Stimulated activated CD4-positive, alpha-beta T cell treated with anti-CD3 and anti-CD28 coated beads, Interleukin-12 subunit alpha, Interleukin-12 subunit beta, amount 100 ng/mL, for 4 hours (primary cell): ENCODE data around the gene CANT1.
"Not testable (repeated sequence)": the region's sequence is repeated elsewhere in the genome, so short reads cannot be mapped to it uniquely, and the experiment has no call there.

Experiments used
- DNase-seq: peaks from one replicate; pipeline ENCODE4 v3.0.0-alpha.2; 2020

The CANT1 gene

GRCh38 chr17:78974635-78975591, 34.7 kb downstream of the CANT1 start:
- no peak for DNase-seq

GRCh38 chr17:78973792-78974520, 35.6 kb downstream of the CANT1 start:
- DNase-seq, result no peak

GRCh38 chr17:78973196-78973595, 36.4 kb downstream of the CANT1 start:
- no peak for DNase-seq

- DNase-seq, result no peak
Observed at GRCh38 chr17:78972507-78973105, 37.0 kb downstream of the CANT1 start.

GRCh38 chr17:78971756-78972506, 37.6 kb downstream of the CANT1 start:
- DNase-seq, result no peak

- peak; percentile 79 for DNase-seq
Observed at GRCh38 chr17:78970834-78971755, 38.5 kb downstream of the CANT1 start.

GRCh38 chr17:78969865-78970264, 39.7 kb downstream of the CANT1 start:
- no peak for DNase-seq

- DNase-seq, result no peak
Observed at GRCh38 chr17:78967782-78968362, 41.7 kb downstream of the CANT1 start.

GRCh38 chr17:78966910-78967600, 42.5 kb downstream of the CANT1 start:
- DNase-seq, result no peak

- DNase-seq, result no peak
Observed at GRCh38 chr17:78966123-78966813, 43.3 kb downstream of the CANT1 start.

GRCh38 chr17:78965491-78965924, 44.1 kb downstream of the CANT1 start:
- DNase-seq, result no peak

GRCh38 chr17:78963378-78963777, 46.2 kb downstream of the CANT1 start:
- DNase-seq, result no peak

- not testable (repeated sequence) for DNase-seq
Observed at GRCh38 chr17:78962984-78963348, 46.6 kb downstream of the CANT1 start.

- no peak for DNase-seq
Observed at GRCh38 chr17:78962345-78962983, 47.1 kb downstream of the CANT1 start.

GRCh38 chr17:78961571-78961970, 48.0 kb downstream of the CANT1 start:
- DNase-seq, result no peak

- DNase-seq, result no peak
Observed at GRCh38 chr17:78960928-78961327, 48.6 kb downstream of the CANT1 start.

- no peak for DNase-seq
Observed at GRCh38 chr17:78959803-78960202, 49.8 kb downstream of the CANT1 start.

GRCh38 chr17:78958641-78959127, 50.9 kb downstream of the CANT1 start:
- no peak for DNase-seq

- DNase-seq, result no peak
Observed at GRCh38 chr17:78957128-78957527, 52.4 kb downstream of the CANT1 start.
